Activated naive CD4-positive, alpha-beta T cell (primary cell): ENCODE results near the gene UROS.

ENCODE experiments used
- DNase-seq, 4 experiments: peaks; one replicate each; lab custom pipeline; 2025; lab: John Stamatoyannopoulos, UW

The UROS gene

GRCh38 chr10:125788156-125789034 lies 34.7 kb downstream of the UROS start:
- no peak for DNase-seq

GRCh38 chr10:125785791-125786190 lies 37.3 kb downstream of the UROS start:
- no peak for DNase-seq

- DNase-seq: no peak
These were observed 39.1 kb downstream of the UROS start for GRCh38 chr10:125783957-125784356.

- DNase-seq: no peak
These were observed 39.6 kb downstream of the UROS start for GRCh38 chr10:125783408-125783807.

- no peak for DNase-seq
These were observed 40.4 kb downstream of the UROS start for GRCh38 chr10:125782616-125783015.

GRCh38 chr10:125782054-125782453 lies 41.0 kb downstream of the UROS start:
- no peak for DNase-seq

GRCh38 chr10:125781374-125781773 lies 41.7 kb downstream of the UROS start:
- DNase-seq: no peak

- DNase-seq: no peak
These were observed 43.4 kb downstream of the UROS start for GRCh38 chr10:125779403-125780327.

- DNase-seq: no peak
These were observed 44.5 kb downstream of the UROS start for GRCh38 chr10:125778556-125778955.

GRCh38 chr10:125777806-125778205 lies 45.3 kb downstream of the UROS start:
- no peak for DNase-seq

- no peak for DNase-seq
These were observed 47.5 kb downstream of the UROS start, which contains the start of gene MMP21 for GRCh38 chr10:125775491-125776106. TSS of gene MMP21 (minus strand) at chr10:125775821. CDS start at chr10:125775821, 0 bp downstream.

GRCh38 chr10:125774581-125775191 lies 48.4 kb downstream of the UROS start:
- DNase-seq: no peak

GRCh38 chr10:125773687-125774543 lies 49.1 kb downstream of the UROS start:
- no peak for DNase-seq

- DNase-seq: no peak
These were observed 50.2 kb downstream of the UROS start for GRCh38 chr10:125772864-125773180.

GRCh38 chr10:125772112-125772863 lies 50.8 kb downstream of the UROS start:
- no peak for DNase-seq

GRCh38 chr10:125770844-125771243 lies 52.2 kb downstream of the UROS start:
- DNase-seq: no peak

GRCh38 chr10:125769175-125769574 lies 53.9 kb downstream of the UROS start:
- DNase-seq: no peak

GRCh38 chr10:125768219-125768855 lies 54.7 kb downstream of the UROS start:
- no peak for DNase-seq

- DNase-seq: no peak
These were observed 56.5 kb downstream of the UROS start for GRCh38 chr10:125766511-125766910.

GRCh38 chr10:125765835-125766234 lies 57.2 kb downstream of the UROS start:
- no peak for DNase-seq
